HS-27A (cell line): ENCODE measurements around the gene JUP.
"Not testable (repeated sequence)": the region's sequence is repeated elsewhere in the genome, so short reads cannot be mapped to it uniquely, and the experiment has no call there.

ENCODE experiments used
- DNase-seq: peaks from one replicate; pipeline ENCODE4 v3.0.0-alpha.2; 2012; ENCODE audit warnings: low read depth, missing footprints

JUP gene

DNA sequence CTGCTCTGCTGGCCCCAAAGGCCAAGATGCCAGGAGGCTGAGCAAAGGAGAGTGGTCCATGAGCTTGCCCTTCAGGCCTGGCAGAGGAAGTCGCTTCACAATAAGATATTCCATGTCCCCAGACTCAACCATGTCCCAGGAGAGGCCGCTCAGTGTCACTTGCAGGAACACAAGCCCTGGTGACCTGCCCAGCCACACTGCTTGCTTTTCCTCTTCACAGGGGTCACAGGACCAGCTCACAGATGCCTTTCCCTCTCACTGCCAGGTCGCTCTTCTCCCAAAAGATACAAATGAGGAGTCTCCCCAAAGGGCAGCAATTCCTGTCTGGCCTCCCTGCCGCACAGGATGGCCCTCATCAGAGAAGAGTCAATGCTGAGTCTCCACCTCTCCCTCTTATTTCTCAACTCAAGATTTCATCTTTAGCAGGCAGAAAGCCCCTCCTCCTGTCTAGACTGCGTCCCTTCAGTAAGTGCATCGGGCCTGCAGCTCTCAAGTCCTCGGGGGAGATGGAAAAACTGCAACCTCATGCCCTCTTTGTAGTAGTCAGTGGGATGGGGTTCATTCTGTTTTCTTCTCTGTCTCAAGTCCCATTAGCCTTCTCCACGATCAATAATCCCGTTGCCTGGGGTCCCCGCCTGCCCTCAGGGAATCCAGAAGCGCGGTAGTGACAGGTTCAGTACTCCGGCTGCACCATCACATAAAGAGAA lies 5.0 kb downstream of the JUP start:
- no peak for DNase-seq

DNA sequence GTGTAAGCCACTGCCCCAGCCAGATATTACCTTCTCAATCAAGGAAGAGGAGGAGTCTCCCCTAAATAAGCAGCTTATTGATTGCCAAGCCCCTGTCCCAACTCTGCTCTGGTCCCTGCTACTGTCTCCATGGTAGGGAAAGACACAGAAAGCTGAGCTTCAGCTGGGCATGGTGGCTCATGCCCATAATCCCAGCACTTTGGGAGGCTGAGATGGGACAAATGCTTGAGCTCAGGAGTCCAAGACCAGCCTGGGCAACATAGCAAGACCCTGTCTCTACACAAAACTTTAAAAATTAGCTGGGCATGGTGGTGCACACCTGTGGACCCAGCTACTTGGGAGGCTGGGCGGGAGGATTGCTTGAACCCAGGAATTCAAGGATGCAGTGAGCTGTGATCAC lies 6.6 kb downstream of the JUP start:
- no peak for DNase-seq

DNA sequence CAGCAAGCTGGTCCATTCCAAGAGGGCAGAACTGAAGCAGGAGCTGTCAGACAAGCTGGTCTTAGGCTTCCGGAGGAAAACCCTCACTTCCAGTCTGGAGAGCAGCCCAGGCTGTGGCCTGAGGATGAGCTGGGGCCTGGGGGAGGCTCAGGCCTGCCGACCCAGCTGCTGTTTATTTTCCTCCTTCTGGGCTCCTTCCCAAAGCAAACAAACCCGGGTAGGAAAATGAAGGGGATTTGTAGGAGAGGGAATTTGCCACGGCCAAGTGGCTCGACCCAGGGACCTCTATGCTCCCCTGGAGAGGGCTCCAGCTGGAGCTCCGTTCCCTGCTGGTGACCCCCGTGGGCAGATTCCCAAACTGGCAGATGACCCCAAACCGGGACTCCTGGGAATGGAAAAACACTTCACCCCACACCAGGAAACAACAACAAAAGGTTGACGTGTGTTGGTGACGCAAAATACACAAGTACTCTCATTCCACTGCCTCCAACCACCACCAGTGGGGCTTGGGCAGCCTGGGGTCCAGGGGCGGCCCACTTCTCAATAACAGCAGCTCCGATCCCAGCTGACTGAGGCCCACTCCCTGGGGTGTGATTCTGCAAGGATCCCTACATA lies 8.8 kb downstream of the JUP start:
- no peak for DNase-seq

DNA sequence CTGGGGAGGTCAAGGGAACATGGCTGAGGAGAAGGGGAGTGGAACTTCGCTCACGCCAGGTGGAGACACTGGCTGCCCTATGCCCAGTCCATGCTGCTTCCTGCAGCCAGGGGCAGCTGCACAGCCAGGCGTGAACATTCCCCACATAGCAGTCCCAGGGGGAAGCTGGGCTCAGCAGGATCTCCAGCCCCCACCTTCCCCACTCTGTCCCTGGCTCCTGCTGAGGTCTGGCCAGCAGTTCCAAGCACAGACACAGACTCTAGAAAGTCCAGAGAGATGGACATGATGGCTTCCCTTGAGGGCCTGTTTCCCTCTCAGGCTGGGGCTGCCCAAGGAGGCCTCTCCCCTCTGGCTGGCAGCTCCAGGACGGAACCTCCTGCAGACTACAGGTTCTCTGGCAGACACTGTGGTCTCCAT lies 9.3 kb downstream of the JUP start:
- DNase-seq, result no peak

GRCh38 chr17:41776262-41776900 lies 10.1 kb downstream of the JUP start:
- not testable (repeated sequence) for DNase-seq

DNA sequence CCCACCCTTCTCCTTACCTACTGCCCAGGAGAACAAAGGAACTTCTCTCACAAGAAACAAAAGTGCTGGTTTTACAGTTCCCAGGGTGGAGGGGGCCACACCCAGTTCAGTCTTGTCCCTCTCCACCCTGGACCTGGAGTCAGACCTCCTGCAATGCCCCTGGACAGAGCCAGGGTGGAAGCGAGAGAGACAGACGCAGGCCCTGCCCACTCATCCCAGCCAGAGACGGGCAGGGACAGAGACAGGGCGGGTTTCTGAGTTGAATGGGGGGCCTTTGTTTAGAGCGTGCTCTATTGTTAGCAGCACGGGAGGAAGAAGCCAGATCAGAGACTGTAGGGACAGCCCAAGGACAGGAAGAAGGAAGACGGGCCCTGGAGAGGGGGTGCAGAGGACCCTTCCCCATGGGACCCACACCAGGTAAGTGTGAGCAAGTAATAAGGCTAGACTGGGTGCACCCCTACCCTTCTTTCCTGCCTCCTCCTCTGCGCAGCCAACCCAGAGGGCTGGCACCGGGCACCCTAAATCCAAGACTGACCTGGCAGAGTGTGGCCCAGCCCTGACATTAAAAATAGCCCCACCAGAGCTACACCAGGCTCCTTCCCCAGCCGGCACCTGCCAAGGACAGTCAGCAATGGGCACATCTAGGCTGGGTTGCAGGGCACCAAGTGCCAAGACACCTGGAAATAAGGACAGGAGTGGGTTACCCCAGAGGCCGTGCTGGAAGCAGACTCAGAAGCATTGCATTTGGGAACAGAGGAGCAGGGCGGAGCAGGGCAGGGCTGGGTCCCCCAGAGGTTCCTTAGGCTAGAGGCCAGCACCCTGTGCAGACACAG lies 10.9 kb downstream of the JUP start:
- DNase-seq, result no peak

DNA sequence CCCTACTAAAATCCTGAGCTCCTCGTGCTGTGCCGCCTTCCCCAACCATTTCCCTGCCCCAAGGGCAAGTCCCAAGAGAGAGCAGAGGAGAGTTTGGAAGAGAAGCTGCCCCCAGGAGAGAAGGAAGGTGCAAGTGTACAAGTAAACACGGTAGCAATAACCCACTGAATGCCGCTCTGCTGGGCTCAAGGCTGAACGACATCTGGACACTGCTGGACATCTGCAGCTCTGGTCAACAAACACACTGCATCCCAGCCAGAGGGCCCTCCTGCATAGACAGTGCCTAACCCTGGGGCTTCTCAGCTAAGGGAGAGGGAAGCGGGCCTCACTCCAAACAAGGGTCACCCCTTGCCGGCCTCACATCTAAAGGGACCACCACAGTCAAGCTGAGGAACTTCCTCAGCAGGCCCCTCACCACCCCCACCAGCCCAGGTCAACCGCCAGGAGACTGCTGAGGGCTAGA lies 12.7 kb downstream of the JUP start:
- DNase-seq, result no peak

- DNase-seq, result no peak
Observed at GRCh38 chr17:41773190-41773588, 13.3 kb downstream of the JUP start.

GRCh38 chr17:41772586-41773189 lies 13.8 kb downstream of the JUP start:
- no peak for DNase-seq

- no peak for DNase-seq
Observed at GRCh38 chr17:41772218-41772585, 14.3 kb downstream of the JUP start.

DNA sequence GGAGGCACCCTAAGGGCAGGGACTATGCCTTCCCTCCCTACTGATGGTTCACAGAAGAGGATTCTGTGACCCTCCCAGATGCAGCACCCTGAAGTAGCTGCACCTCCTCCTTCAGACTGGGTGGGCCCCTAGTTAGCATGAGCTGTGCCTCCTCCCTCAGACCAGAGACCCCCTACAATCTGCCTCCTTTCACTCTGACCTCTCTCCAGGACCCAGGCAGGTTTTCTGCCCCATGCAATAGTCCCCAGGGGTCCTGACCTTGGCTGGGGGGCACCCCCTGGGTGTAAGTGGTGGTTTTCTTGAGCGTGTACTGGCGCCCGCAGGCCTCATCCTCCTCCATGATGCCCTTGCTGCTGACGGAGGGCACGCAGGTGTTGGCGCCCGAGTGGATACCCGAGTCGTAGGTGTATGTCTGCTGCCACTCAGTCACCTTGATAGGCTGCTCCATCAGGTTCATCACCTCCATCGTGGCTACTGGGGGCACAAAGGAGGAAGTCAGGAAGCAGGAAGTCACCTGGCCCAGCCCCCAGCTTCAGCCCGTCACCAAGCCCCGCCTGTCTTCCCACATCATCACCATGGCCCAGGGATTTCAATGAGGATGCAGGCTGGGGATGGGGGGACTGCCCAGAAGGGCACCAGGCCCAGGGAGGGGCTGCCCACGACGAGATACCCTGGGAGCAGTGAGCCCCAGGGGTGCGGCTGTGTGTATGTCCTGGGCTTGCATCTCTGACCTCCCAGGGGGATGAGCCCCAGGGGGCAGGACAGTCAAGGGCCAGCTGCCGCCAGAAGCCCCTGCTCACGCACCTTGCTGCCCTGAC lies 14.9 kb downstream of the JUP start:
- DNase-seq, result no peak

DNA sequence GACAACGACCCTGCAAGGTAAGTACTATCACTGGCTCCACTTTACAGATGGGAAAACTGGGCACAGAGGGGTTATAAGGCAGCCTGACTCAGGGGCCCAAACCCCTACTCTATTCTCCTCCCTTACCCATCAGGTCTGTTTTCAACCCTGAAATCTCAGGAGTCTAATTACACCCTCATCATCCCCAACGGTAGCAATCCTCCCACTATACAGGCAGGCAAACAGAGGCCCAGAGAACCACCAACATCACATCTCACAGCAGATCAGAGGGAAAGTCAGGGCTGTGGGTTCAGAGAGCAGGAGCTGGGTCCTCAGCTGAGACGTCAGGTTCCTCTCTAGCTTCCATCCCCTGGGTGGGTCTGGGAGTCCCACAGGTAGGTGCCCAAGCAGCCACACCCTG lies 16.5 kb downstream of the JUP start:
- DNase-seq, result no peak

DNA sequence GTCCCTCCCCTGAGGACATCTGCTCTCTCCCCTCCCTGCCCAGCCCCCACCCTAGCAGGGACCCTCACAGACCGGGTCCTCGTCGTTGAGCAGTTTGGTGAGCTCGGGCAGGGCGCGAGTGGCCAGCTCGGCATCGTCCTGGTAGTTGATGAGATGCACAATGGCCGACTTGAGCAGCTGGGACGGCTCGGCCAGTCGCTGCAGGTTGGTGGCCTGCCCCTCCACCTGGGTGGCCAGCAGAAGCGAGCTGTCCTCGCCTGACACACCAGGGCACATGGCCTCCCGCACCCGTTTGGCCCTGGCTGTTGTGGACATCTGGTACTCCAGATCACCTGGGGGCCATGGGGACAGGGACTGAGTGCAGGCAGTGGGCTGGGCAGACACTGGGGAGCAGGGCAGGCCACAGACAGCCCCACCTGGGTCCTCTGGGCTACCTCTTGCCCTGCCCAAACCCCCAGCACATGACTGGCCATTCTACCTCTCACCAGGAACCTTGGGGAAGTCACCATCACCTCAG lies 17.1 kb downstream of the JUP start:
- DNase-seq, result no peak

- no peak for DNase-seq
Observed at GRCh38 chr17:41768682-41769288, 17.7 kb downstream of the JUP start.

DNA sequence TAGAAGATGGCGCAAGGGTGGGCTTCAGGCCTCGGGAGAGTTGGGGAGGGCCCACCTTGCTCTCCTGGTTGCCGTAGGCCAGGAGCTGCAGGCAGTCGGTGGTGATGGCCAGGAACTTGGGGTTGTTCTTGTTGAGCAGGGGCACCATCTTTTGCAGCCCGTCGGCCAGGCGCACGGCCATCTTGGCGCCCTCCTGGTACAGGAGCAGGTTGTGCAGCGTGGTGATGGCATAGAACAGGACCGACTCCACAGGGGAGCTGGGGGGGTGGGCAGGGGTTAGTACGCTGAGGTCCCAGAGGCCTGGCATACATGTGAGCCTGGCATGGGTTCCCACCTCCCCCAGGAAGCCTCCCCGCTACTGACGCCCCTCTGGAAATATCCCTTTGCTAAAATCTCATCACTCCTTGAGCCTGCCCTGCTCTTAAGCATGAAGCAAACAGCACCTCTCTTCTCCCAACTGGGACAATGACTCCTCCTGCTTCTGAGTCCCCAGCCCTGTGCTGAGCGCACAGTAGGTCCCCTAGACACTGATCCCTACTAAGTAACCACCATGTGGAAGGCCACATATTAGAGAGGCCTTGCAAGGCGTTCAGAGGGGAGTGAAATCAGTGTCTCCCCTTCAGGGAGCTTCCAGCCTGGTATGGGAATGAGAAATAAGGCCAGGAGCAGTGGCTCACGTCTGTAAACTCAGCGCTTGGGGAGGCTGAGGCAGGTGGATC lies 19.0 kb downstream of the JUP start:
- DNase-seq, result no peak

DNA sequence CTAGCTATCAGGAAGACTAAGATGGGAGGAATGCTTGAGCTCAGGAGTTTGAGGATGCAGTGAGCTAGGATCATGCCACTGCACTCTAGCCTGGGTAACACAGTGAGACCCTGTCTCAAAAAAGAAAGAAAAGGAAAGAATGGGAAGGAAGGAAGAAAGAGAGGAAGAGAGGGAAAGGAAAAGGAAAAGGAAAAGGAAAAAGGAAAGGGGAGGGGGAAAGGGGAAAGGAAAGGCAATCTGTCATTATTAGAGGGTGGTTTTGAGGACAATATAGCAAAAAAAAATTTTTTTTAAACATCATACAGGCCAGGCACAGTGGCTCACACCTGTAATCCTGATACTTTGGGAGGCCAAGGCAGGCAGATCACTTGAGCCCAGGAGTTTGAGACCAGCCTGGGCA lies 20.4 kb downstream of the JUP start:
- no peak for DNase-seq

- DNase-seq, result no peak
Observed at GRCh38 chr17:41763327-41763726, 23.2 kb downstream of the JUP start.

DNA sequence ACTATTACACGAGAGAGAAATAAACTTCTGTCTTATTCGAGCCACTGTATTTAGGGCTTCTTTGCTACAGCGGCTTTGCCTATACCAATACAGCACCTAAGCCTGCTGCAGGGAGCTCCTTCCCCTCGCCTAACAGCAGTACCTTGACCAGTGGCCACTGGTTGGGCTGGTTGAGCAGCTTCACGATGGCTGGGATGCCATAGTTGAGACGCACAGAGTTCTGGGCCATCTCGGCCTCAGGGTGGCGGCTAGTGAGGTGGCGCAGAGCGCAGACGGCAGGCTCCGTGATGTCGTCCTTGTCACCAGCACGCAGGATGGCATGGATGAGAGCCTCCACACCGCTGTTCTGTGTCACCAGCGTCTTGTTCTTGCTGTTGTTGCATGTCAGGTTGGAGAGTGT lies 23.7 kb downstream of the JUP start:
- no peak for DNase-seq

DNA sequence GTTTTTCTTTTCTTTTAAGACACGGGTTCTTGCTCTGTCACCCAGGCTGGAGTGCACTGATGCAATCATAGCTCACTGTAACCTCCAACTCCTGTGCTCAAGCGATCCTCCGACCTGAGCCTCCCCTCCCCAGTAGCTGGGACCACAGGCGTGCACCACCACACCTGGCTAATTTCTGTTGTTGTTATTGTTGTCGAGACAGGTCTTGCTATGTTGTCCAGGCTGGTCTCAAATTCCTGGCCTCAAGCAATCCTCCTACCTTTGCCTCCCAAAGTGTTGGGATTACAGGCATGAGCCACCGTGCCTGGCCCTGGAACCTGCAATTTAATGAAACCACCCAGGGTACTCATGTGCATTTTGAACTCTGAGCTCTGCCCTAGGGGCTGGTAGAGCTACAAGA lies 24.1 kb downstream of the JUP start:
- no peak for DNase-seq

GRCh38 chr17:41760878-41761277 lies 25.6 kb downstream of the JUP start:
- DNase-seq, result no peak
